KBM-7 (cell line): ENCODE data around the gene RAB11FIP3.
"Not testable (repeated sequence)": the region's sequence is repeated elsewhere in the genome, so short reads cannot be mapped to it uniquely, and the experiment has no call there.

Source experiments
- DNase-seq: peaks from one replicate; pipeline ENCODE4 v3.0.0-alpha.2; 2015
- in situ Hi-C: fragments of 300-500 bp; cut with MboI; formaldehyde crosslinking; loops from 2 replicates; pipeline ENCODE4 v1.14.3; 2020; ENCODE audit warnings: low sequenced_read_pairs, low pct_unique_long_range_greater_than_20kb, mixed read lengths

RAB11FIP3 gene

GRCh38 chr16:414395-415169 is 10.9 kb upstream of the RAB11FIP3 start:
- in situ Hi-C loops, result no loop called here
- no peak for DNase-seq

- DNase-seq, in situ Hi-C loops: not testable (repeated sequence)
Measured at GRCh38 chr16:415170-415498, 10.3 kb upstream of the RAB11FIP3 start.

GRCh38 chr16:422179-422578 is 3.3 kb upstream of the RAB11FIP3 start:
- DNase-seq, in situ Hi-C loops: not testable (repeated sequence)

- in situ Hi-C loops, result no loop called here
Measured at GRCh38 chr16:424033-424622, 1.3 kb upstream of the RAB11FIP3 start.

GRCh38 chr16:424623-425081 is 797 bp upstream of the RAB11FIP3 start:
- in situ Hi-C loops, result no loop called here
- DNase-seq, result no peak

More at GRCh38 chr16:424033-424622, 1.3 kb upstream of the RAB11FIP3 start:
- no peak for DNase-seq

- no peak for DNase-seq
- in situ Hi-C loops, result no loop called here
Measured at GRCh38 chr16:425740-426114, 278 bp downstream of the RAB11FIP3 start.

GRCh38 chr16:426115-426905 is 861 bp downstream of the RAB11FIP3 start:
- peak; percentile 35 for DNase-seq
- in situ Hi-C loops, result no loop called here

GRCh38 chr16:426906-427249 is 1.4 kb downstream of the RAB11FIP3 start:
- peak; percentile 39 for DNase-seq
- in situ Hi-C loops, result no loop called here

- in situ Hi-C loops, result no loop called here
- DNase-seq, result peak; percentile 32
Measured at GRCh38 chr16:427250-427649, 1.8 kb downstream of the RAB11FIP3 start.

- DNase-seq, result no peak
- in situ Hi-C loops, result no loop called here
Measured at GRCh38 chr16:430904-431303, 5.5 kb downstream of the RAB11FIP3 start.

GRCh38 chr16:440627-441026 is 15.2 kb downstream of the RAB11FIP3 start:
- no peak for DNase-seq
- in situ Hi-C loops, result no loop called here

- DNase-seq, result no peak
- in situ Hi-C loops, result no loop called here
Measured at GRCh38 chr16:441447-441846, 16.0 kb downstream of the RAB11FIP3 start.

GRCh38 chr16:442976-443375 is 17.5 kb downstream of the RAB11FIP3 start:
- in situ Hi-C loops, result no loop called here
- DNase-seq, result no peak

- no peak for DNase-seq
- in situ Hi-C loops, result no loop called here
Measured at GRCh38 chr16:444027-444426, 18.6 kb downstream of the RAB11FIP3 start.

- DNase-seq, result no peak
- in situ Hi-C loops, result no loop called here
Measured at GRCh38 chr16:445566-445965, 20.1 kb downstream of the RAB11FIP3 start.

GRCh38 chr16:450385-450784 is 24.9 kb downstream of the RAB11FIP3 start:
- no peak for DNase-seq
- in situ Hi-C loops, result no loop called here

- in situ Hi-C loops, result no loop called here
- no peak for DNase-seq
Measured at GRCh38 chr16:450785-451512, 25.5 kb downstream of the RAB11FIP3 start.

GRCh38 chr16:454397-454940 is 29.0 kb downstream of the RAB11FIP3 start:
- in situ Hi-C loops, result no loop called here
- no peak for DNase-seq

GRCh38 chr16:455453-455852 is 30.0 kb downstream of the RAB11FIP3 start:
- DNase-seq, result no peak
- in situ Hi-C loops, result no loop called here
